ENCODE results near the gene DPH1. TPM values are rescaled to one million over a fixed set of nuclear protein-coding genes. Genes with fewer than 3 reads are reported as not detected.
A peak's percentile ranks its signal among the peaks of the same experiment; 100 is the strongest.

DPH1 gene
- total and polyA plus RNA-seq, 7 donors, result 7.2 to 60.1 (median 27.6) TPM

DNA sequence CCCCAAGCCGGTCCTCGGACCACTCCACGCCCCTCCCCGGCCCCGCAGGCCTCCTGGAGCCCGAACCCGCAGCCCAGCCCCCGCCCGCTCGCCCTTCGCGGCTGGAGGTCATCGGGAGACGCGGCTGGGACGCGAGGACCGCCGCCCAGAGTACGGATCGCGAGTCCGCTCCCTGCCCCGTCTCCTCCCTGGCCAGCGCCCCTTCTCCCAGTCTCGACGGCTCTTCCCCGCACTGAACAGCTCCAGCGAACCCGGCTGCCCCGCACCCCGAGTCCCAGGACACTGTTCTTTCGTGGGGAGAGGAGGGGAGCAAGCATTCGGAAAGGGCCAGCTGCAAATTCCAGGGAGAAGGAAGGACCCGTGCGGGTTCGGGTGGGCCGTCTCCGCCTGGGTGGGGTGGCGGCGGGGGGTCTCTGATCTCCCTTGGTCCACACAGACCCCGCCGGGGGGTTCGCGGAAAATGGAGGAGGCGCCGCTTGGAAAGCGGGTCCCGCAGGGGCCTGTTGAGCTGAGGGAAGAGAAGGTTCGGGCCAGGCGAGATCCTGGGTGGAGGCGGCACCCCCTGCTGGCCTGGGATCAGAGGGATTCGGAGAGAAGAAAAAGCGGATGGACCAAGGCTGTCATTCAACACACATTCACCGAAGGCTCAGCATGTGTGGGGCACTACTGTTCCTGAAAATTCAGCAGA is 4.2 kb upstream of the DPH1 start:
- intact Hi-C loops (cut with DNase I), result loop anchor here (1.0 to 2.0 kb wide), 2 partner anchors 27 to 117 kb away; no protein-coding TSS in a partner anchor
- H3K4me3 ChIP-seq, result peak overlapping the region; percentile 21 to 55 (median 48)
- DNase-seq, result peak; percentile 83
- H3K27ac ChIP-seq, result peak overlapping the region in 2 of 4 donors; percentile 19 to 20
- peaks cover 0 to 38% (median 38%) of the 10 kb centered on the region in 4 donors for H3K4me1 ChIP-seq
- no peak for TF ChIP-seq POLR2AphosphoS5 (IDR thresholded peaks at IDR 0.05)
- TF ChIP-seq, protein P1, sequence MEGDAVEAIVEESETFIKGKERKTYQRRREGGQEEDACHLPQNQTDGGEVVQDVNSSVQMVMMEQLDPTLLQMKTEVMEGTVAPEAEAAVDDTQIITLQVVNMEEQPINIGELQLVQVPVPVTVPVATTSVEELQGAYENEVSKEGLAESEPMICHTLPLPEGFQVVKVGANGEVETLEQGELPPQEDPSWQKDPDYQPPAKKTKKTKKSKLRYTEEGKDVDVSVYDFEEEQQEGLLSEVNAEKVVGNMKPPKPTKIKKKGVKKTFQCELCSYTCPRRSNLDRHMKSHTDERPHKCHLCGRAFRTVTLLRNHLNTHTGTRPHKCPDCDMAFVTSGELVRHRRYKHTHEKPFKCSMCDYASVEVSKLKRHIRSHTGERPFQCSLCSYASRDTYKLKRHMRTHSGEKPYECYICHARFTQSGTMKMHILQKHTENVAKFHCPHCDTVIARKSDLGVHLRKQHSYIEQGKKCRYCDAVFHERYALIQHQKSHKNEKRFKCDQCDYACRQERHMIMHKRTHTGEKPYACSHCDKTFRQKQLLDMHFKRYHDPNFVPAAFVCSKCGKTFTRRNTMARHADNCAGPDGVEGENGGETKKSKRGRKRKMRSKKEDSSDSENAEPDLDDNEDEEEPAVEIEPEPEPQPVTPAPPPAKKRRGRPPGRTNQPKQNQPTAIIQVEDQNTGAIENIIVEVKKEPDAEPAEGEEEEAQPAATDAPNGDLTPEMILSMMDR (IDR thresholded peaks at IDR 0.05), result peak; percentile 55 to 74 (median 60)
- no peaks in the 10 kb centered on the region for H3K9me3 ChIP-seq
- WGBS, 2 donors, result 1 to 2% methylated on average over 55 of the region's 55 CpGs
- H3K27me3 ChIP-seq, result peaks cover 20 to 74% (median 34%) of the 10 kb centered on the region in 3 donors
- H3K36me3 ChIP-seq, result no peaks in the 10 kb centered on the region

DNA sequence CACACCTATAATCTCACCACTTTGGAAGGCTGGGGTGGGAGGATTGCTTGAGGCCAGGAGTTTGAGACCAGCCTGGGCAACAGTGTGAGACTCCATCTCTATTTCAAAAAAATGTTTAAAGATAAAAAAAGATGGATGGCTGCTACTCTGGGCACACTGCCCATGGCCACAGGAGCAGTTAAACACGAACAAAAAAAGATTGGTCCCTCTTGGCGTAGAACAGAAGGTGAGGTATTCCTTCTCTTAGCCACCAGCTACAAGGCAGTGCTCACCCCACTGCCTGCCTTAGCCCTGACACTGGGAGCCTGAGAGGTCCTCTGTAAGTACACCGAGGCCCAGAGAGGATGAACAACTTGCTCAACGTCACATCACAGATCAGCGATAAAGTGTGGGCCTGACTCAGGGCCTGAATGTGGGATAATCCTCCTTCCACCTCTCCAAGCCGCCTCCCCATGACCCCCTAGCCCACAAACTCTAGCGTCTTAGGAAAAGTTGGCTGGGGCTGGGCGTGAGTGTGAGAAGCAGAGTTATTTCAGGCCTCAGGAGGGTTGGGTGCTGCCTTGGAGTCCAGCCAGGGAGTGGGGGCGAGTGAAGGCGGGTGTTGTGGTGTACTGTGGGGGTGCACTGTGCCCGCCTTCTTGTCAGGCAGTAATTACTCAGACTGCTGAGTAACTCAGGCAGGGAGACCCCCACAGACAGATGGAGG is 2.3 kb upstream of the DPH1 start:
- Histone ChIP-seq H3K9me3 (no peaks in the 10 kb centered on the region), H3K4me3 (no peak overlapping the region), H3K4me1 (peaks cover 0 to 58% (median 49%) of the 10 kb centered on the region in 4 donors), H3K27me3 (peaks cover 20 to 69% (median 34%) of the 10 kb centered on the region in 3 donors), H3K36me3 (no peaks in the 10 kb centered on the region), H3K27ac (no peak overlapping the region)
- intact Hi-C loops (cut with DNase I), result no loop called here
- DNase-seq, result no peak
- TF ChIP-seq POLR2AphosphoS5 (IDR thresholded peaks at IDR 0.05), result no peak
- TF ChIP-seq EP300 (IDR thresholded peaks at IDR 0.05), result no peak
- no peak for TF ChIP-seq POLR2A (IDR thresholded peaks at IDR 0.05)
- TF ChIP-seq, protein P1 (IDR thresholded peaks at IDR 0.05), result no peak
- 60 to 77% methylated on average over 11 of the region's 11 CpGs for WGBS, 2 donors

- no peak for DNase-seq
- H3K9me3 ChIP-seq, result no peaks in the 10 kb centered on the region
- no peak overlapping the region for H3K4me3 ChIP-seq
- TF ChIP-seq, protein P1 (IDR thresholded peaks at IDR 0.05), result no peak
- TF ChIP-seq EP300 (IDR thresholded peaks at IDR 0.05) (no peak), POLR2AphosphoS5 (IDR thresholded peaks at IDR 0.05) (no peak), POLR2A (IDR thresholded peaks at IDR 0.05) (no peak)
- H3K4me1 ChIP-seq, result peaks cover 0 to 60% (median 49%) of the 10 kb centered on the region in 4 donors
- WGBS, 2 donors, result 82 to 85% methylated on average over 5 of the region's 5 CpGs
- peaks cover 20 to 64% (median 34%) of the 10 kb centered on the region in 3 donors for H3K27me3 ChIP-seq
- no peak overlapping the region for H3K27ac ChIP-seq
- intact Hi-C loops (cut with DNase I), result no loop called here
- no peaks in the 10 kb centered on the region for H3K36me3 ChIP-seq
These were observed 1.7 kb upstream of the DPH1 start for GRCh38 chr17:2028234-2028614.

- intact Hi-C loops (cut with DNase I), result no loop called here
- Histone ChIP-seq H3K27ac (no peak overlapping the region), H3K4me3 (no peak overlapping the region), H3K4me1 (peaks cover 0 to 55% (median 45%) of the 10 kb centered on the region in 4 donors), H3K27me3 (peaks cover 18 to 58% (median 32%) of the 10 kb centered on the region in 3 donors), H3K36me3 (peaks cover 0 to 4% (median 2%) of the 10 kb centered on the region in 4 donors), H3K9me3 (no peaks in the 10 kb centered on the region)
- no peak for TF ChIP-seq POLR2A (IDR thresholded peaks at IDR 0.05)
- no peak for TF ChIP-seq EP300 (IDR thresholded peaks at IDR 0.05)
- WGBS, 2 donors, result 43 to 63% methylated on average over 6 of the region's 6 CpGs
- DNase-seq, result no peak
These were observed 1.2 kb upstream of the DPH1 start for GRCh38 chr17:2028737-2029136.

GRCh38 chr17:2030779-2031163 is 818 bp downstream of the DPH1 start:
- H3K4me1 ChIP-seq, result peaks cover 0 to 35% (median 28%) of the 10 kb centered on the region in 4 donors
- H3K36me3 ChIP-seq, result peaks cover 0 to 17% (median 7%) of the 10 kb centered on the region in 4 donors
- H3K9me3 ChIP-seq, result no peaks in the 10 kb centered on the region
- H3K27ac ChIP-seq, result peak overlapping the region; percentile 63 to 85 (median 78)
- peak overlapping the region; percentile 65 to 93 (median 82) for H3K4me3 ChIP-seq
- DNase-seq, result no peak
- intact Hi-C loops (cut with DNase I), result no loop called here
- TF ChIP-seq, protein P1 (IDR thresholded peaks at IDR 0.05), result peak in 2 of 4 experiments; percentile 23 to 37
- no peak for TF ChIP-seq EP300 (IDR thresholded peaks at IDR 0.05)
- peaks cover 4 to 38% (median 13%) of the 10 kb centered on the region in 3 donors for H3K27me3 ChIP-seq
- WGBS, 2 donors, result 19 to 25% methylated on average over 10 of the region's 10 CpGs

Measured in sigmoid colon (tissue), 7 donors.